Measurements from ENCODE around the gene BBX.

The BBX gene

DNA sequence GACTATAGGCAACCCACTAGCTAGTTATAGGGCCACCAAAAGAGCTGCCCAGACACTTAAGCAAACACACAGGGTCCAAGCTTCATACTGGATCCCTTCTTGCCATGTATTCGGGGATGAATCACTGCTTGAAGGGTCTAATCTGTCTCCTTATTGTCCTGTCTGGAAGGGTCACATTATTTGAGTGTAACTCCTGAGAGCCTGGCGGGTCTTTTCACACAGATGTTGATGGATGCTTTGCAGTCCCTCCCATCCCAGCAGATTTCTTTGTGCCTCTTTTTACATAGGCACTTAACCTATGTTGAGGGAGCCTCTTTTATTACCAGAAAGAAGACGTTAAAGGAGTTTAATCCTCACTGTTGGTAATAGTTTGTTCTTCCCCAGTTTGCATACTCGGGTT lies 56.6 kb downstream of the BBX start:
- Histone ChIP-seq H3K4me3 (no peak overlapping the region), H3K27ac (no peak overlapping the region)
- no peak for DNase-seq (ENCODE audit: low spot score)
- TF ChIP-seq, protein P1, sequence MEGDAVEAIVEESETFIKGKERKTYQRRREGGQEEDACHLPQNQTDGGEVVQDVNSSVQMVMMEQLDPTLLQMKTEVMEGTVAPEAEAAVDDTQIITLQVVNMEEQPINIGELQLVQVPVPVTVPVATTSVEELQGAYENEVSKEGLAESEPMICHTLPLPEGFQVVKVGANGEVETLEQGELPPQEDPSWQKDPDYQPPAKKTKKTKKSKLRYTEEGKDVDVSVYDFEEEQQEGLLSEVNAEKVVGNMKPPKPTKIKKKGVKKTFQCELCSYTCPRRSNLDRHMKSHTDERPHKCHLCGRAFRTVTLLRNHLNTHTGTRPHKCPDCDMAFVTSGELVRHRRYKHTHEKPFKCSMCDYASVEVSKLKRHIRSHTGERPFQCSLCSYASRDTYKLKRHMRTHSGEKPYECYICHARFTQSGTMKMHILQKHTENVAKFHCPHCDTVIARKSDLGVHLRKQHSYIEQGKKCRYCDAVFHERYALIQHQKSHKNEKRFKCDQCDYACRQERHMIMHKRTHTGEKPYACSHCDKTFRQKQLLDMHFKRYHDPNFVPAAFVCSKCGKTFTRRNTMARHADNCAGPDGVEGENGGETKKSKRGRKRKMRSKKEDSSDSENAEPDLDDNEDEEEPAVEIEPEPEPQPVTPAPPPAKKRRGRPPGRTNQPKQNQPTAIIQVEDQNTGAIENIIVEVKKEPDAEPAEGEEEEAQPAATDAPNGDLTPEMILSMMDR (IDR thresholded peaks at IDR 0.05) = no peak

DNA sequence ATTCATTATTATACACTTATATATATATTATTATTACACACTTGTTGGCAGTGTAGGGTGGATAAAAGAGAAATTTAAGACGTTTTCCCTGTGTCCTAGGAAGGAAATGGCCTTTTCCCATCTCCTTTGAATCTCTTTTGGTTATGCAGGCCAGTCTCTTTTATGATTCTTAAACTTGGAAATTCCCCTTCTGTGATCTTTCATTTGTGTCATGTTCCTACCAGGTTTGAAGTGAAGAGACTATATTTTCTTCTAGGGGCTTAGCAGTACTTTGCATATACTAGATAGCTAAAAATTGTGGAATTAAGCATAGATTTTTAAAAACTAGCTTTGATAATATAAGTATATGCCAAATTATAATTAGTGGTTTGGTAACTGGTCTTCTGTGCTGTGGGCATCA lies 58.5 kb downstream of the BBX start:
- TF ChIP-seq, protein P1 (IDR thresholded peaks at IDR 0.05) = no peak
- DNase-seq (ENCODE audit: low spot score) = no peak
- Histone ChIP-seq H3K4me3 (no peak overlapping the region), H3K27ac (no peak overlapping the region)

DNA sequence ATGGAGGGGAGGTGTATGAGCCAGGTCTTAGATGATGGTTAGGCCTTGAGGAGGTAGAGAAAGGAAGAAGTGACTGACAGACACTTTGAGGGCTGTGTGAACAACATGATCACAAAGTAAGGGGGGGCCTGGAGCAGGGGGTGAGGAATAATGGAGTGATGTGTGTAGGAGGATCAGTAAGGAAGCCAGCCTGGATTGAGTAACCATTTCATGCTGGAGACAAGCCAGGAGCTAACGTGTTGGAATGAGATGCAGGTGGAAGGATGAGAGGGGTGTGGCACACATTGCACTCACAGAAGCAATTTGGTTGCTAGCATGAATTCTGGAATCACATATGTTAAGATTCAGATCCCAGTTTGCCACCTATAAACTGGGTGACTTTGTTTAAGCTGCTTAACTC lies 65.5 kb downstream of the BBX start:
- Histone ChIP-seq H3K4me3 (no peak overlapping the region), H3K27ac (no peak overlapping the region)
- TF ChIP-seq, protein P1 (IDR thresholded peaks at IDR 0.05) = no peak
- DNase-seq (ENCODE audit: low spot score) = no peak

DNA sequence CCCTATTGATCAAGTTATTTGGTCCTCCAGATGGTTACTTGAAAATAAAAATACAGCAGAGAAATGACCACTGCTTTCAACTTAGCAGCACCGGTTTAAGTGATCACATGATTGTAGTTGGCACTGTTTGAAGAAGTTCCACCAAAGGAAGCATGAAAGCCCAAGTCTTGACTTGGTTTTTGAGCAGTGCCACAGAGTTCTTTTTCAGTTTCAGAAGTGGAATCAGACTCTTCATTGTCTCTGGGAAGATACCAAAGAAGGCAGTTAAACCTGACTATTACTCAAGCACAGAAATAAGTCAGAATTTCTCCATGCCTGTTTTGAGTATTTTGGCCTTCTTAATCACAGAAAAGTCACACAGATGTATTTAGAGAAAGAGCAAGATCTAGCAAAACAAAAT lies 66.7 kb downstream of the BBX start:
- no peak overlapping the region for H3K4me3 ChIP-seq
- TF ChIP-seq, protein P1 (IDR thresholded peaks at IDR 0.05) = no peak
- H3K27ac ChIP-seq = no peak overlapping the region
- no peak for DNase-seq (ENCODE audit: low spot score)

DNA sequence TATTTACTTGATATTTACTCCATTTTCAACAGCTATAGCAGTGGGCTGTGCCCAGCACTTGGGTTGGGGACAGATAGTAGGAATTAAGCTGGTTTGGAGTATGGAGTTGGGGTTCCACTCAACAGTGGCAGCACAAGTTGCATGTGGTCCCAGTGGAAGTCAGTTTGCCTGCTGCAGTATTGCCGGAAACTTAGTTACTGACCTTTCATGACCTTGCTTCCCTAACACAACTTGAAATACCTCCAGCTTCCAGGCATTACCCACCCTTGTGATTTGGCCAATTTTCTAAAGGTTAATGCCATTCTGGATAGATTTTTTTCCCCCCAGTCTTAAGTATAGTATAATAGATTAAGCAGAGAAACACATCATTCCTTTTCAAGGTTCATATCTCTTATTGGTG lies 68.0 kb downstream of the BBX start:
- Histone ChIP-seq H3K27ac (no peak overlapping the region), H3K4me3 (no peak overlapping the region)
- TF ChIP-seq, protein P1 (IDR thresholded peaks at IDR 0.05) = no peak
- DNase-seq (ENCODE audit: low spot score) = no peak

DNA sequence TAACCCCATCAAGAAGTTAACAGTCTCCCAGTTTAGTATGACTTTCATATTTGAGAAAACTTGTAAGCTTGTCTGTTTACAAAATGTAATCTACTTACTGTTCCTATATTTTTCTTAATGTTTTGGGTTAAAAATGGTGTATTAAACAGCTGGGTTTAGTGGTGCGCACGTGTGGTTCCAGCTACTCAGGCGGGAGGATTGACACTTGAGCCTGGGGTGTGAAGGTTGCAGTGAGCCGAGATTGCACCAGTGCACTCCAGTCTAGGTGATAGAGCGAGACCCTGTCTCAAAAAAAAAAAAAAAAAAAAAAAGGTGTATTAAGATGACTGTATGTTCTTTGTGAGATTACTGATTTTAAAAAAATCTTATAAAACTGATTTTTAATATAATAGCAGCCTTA lies 69.3 kb downstream of the BBX start:
- no peak for DNase-seq (ENCODE audit: low spot score)
- TF ChIP-seq, protein P1 (IDR thresholded peaks at IDR 0.05) = no peak

DNA sequence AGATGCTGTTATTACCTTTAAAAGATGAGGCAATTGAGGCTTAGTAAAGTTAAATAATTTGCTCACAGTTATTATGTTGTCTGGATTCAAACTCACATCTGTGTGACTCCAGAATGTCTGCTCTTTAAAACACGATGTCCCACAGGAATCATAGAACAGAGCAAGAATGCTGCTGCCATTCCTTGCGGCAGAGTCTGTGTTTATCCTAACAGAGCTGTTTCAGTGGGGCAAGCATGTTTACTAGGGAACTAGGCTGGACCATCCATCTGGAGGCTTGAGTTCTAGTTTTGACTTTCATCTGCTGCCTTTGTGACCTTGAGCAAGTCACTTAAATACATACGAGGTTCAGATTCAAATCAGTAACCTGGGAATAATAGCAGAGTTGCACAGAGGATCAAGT lies 72.1 kb downstream of the BBX start:
- Histone ChIP-seq H3K27ac (no peak overlapping the region), H3K4me3 (no peak overlapping the region)
- DNase-seq (ENCODE audit: low spot score) = no peak
- TF ChIP-seq, protein P1 (IDR thresholded peaks at IDR 0.05) = no peak

More for the DNA sequence above, 69.3 kb downstream of the BBX start:
- Histone ChIP-seq H3K27ac (no peak overlapping the region), H3K4me3 (no peak overlapping the region)

All from coronary artery (tissue), 2 donors.